Measurements from ENCODE around the gene MTHFR.

The MTHFR gene

DNA sequence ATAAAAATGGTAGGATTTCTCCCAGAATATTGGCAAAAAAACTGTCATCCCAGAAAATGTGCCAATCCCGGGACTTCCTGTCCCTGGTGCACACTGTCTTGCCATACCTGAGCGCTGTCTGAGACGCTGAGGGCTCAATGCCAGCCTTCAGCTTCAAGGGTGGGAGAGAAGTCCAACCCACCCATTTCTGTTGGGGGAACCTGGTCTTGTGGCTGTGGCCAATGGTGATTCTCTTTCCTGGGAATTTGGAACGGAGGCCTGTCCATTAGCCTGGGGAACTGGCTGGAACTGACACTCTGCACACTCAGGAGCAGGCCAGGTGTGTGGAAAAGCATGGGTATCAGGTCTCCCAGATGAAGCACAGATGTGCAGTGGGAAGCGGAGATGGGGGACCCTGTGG, 6.7 kb downstream of the MTHFR start:
- DNase-seq (ENCODE audit: low spot score): no peak
- no peak for FAIRE-seq

GRCh38 chr1:11797525-11798216, 8.1 kb downstream of the MTHFR start:
- DNase-seq (ENCODE audit: low spot score) (peak; percentile 98), FAIRE-seq (peak; percentile 97)

DNA sequence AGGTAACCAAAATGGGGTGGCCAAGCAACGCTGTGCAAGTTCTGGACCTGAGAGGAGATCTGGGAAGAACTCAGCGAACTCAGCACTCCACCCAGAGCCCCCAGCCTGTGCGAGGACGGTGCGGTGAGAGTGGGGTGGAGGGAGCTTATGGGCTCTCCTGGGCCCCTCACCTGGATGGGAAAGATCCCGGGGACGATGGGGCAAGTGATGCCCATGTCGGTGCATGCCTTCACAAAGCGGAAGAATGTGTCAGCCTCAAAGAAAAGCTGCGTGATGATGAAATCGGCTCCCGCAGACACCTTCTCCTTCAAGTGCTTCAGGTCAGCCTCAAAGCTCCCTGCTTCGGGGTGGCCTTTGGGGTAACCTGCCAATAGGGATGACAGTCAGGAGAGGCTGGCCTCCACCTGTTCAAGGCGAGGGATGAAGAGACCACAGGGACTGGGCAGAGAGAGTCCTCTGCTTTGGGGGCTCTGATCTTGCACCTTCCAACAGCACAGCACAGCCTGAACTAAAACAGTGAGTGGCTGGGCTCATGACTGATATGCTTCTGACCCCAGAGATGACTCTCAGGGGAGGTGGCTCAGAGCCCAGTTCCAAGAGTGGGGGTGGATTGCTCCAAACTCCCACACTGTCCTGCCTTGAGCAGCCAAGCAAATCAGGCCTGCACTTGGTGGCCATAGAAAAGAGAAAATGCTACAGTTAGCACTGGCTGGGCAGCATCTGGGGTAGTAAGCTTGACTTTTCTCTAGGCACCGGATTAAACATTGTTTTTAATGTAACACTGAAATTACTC, 9.5 kb downstream of the MTHFR start:
- peak; percentile 92 for DNase-seq (ENCODE audit: low spot score)
- peak; percentile 97 for FAIRE-seq

GRCh38 chr1:11795238-11795890, 10.4 kb downstream of the MTHFR start:
- FAIRE-seq: no peak
- DNase-seq (ENCODE audit: low spot score): no peak

DNA sequence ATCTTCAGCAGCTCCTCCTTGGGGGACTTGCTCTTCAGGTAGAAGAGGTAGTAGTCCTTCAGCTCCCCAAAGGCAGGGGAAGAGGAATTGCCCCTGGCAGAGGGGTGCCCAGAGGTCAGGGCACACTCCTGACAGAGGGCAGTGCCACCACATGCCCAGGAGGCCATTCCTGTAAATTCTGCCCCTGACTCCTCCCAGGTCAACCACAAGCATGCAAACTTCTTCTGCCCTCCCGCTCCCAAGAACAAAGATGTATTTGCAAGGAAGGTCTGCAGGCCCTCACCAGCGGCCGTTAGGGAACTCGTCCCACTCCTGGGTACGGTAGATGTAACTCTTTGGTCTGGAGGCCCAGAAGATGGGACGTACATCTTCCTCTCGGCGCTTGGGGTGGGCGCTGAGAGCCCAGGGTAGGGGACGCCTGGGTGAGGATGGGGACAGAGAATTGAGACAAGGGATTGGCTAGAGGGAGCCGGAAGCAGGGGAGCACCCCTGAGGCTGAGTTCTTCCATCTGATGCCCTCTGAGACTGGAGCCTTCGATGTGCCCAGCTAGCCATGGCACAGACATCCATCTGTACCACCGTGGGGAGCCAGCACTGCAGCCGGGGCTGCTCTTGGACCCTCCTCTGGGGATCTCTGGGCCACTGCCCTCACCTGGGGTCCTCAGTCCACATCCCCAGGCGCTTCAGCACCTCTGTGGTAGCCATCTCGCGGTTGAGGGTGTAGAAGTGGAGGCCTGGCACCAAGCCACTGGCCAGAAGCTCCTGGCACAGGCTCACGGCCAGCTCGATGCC, 11.1 kb downstream of the MTHFR start:
- FAIRE-seq (no peak), DNase-seq (ENCODE audit: low spot score) (no peak)

- DNase-seq (ENCODE audit: low spot score) (no peak), FAIRE-seq (no peak)
Observed at GRCh38 chr1:11793819-11794218, 11.9 kb downstream of the MTHFR start.

DNA sequence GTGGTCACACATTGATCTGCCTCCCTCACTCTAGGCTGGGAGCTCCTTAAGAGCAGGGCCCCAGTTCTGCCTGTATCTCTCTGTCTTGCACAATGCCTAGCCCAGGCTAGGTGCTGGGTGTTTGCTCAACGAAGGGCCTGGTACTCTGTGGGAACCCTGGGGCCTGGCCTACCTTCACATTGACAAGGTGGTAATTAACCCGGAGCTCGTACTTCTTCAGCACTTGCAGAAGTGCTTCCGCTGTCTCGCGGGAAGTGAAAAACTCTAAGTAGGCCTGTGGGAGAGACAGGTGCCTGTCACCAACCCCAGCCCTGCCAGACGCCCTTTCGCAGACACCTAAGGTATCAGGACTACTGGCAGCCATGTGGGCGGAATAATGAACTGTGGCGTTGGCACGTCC, 13.7 kb downstream of the MTHFR start:
- no peak for DNase-seq (ENCODE audit: low spot score)
- no peak for FAIRE-seq

DNA sequence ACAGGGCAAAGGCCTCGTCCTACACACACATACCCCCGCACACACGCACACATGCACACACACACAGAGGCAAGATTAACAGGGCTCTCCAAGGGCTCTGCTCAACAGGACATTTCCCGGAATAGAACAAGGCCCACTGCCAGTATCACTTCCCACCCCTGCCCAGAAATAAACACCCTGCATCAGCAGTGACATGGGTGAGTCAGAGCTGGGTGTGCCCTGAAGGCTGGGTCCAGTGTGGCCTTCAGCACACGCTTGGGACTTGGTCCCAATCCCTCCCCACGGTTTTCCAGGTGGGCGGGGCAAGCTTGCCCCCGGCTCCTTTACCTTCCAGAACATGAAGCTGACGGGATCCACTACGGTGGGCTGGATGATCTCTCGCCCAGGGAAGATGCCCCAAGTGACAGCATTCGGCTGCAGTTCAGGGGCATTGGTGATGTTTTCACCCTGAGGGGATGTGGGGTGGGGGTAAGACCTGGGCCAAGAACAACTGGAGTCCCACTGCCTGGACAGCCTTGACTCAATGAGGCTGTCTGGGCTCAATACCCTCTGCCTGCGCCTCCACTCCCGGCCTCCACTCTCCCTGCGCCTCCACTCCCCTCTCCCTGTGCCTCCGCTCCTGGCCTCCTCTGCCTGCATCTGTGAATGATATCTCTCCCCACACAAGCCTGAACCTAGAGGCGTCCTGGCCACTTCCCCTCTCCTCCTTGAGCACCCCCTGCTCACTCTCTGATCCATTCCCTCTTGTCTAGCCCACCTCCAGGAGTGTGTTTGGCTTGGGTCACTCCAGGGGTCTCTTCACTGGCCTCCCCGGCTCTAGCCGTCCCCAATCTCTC, 14.7 kb downstream of the MTHFR start:
- FAIRE-seq: no peak
- no peak for DNase-seq (ENCODE audit: low spot score)

GRCh38 chr1:11790101-11790879, 15.5 kb downstream of the MTHFR start:
- no peak for DNase-seq (ENCODE audit: low spot score)
- no peak for FAIRE-seq

DNA sequence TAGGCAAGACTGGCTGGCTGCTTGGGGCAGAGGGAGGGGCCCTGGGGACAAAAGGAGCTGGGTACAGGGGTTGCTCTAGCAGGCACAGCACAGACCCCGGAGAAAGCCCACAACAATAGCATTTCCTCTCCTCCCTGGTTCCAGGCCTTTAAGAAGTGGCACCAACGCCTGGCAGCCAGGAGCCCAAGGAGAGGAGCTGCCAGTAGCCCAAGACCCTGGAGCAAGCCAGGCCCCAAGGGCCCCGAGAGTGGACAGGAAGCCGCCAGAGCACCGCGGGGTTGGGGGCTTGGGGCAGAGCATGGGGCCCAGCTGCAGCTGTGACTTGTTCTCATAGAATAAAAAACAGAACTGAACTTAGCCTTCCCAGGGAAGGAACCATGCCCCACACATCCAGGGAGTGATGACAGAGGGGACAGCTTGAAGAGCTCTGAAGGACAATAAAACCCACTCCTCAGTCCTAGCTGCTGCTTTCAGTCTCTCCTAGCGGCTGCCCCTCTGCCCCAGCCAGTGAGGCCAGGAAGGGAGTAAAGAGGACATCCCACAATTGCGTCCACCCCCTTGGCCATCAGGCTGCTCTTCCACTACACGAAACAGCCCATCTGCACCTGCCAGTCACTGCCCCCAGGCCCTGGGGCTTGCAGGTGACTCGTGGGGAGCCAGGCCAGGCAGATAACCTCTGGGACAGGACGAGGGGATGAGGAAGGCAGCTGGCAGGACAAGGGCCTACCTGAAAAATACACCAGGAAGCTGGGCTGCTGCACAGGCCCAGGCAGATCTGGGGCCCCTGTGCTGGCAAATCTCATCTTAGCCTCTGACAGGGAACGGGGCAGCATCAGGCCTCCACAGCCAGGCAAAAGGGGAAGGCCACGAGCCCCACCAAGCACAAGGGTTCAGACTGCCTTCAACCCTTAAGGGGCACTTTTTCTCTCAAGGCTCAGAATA, 16.4 kb downstream of the MTHFR start:
- DNase-seq (ENCODE audit: low spot score) (no peak), FAIRE-seq (no peak)

DNA sequence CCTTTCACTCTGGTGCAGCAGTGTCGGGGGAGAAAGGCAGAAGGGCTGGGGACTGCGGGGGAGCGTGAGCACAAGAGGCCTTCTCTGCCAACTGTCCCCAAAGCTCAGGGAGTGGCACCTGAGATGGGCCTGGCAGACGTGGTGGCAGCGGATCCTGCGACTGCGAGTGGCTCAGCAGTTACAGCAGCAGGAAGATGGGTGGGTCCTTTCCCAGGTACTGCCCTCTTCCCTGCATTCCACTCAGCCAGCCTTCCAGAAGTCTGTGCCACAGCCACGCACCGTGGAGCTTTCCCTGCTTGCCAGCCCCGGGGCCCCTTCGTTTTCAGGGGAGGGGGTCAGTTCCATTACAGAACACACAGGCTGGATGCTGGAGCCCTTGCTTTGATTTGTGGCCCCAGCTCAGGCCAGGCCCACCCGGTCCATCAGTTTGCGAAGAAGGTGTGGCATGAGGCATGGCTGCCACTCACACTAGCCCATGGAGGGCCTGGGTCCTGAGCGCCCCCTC, 17.2 kb downstream of the MTHFR start:
- no peak for FAIRE-seq
- DNase-seq (ENCODE audit: low spot score): no peak

DNA sequence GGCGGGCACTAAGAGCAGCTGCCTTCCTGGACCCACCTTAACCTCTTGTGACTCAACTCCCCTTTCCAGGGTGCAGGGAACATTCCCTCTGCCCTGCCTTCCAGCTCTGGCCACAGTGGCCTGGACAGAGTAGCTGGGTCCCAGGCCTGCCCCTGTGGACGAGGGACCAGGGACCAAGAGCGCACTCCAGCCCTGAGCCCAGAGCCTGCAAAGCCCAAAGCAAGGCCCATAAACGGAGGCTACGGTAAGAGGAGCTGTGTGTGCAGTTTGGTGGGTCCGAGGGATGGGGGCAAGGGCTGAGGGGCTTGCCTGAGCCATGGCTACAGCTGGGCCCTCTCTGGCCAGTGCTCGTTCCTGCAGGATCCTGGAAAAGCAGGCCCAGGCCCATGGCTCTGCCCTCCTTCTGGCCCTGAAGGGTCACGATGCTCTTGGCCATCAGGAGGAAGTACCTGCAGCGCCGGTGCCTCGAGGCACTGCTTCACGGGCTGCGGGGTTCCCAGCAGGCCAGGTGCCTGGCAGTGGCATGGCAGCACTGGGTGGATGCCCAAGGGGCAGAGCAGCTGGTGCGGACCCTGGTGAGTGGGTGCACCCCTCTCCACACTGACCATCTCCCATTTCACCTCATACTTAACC, 17.8 kb downstream of the MTHFR start:
- DNase-seq (ENCODE audit: low spot score) (no peak), FAIRE-seq (no peak)

DNA sequence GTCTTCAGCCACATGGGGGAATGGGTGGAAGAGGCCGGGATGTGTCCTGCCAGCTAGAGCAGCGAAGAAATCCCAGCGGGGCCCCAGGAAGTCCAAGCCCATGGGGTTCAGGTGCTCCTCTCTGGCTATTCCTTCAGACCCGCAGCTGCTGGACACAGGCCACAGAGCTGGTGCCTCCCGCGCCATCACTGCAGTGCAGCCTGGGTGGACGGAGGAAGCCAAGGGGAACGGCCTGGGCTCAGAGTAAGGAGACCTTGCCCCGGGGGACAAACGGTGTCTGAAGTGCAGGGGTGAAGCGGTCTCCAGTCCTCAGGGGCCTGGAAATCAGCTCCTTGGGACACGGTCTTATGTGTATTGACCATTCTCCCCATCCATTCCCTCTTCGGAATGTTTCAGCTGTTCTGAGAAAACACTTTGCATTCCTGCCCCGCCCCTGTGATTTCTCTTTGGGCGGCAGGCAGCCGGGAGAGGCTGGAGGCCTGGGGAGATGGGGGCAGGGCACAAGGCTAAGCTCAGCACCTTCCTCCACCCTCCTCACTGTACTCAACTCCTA, 18.4 kb downstream of the MTHFR start:
- FAIRE-seq (no peak), DNase-seq (ENCODE audit: low spot score) (no peak)

GRCh38 chr1:11786168-11786567, 19.6 kb downstream of the MTHFR start:
- no peak for FAIRE-seq
- no peak for DNase-seq (ENCODE audit: low spot score)

GRCh38 chr1:11784993-11785769, 20.6 kb downstream of the MTHFR start:
- FAIRE-seq: no peak
- peak; percentile 56 for DNase-seq (ENCODE audit: low spot score)

- DNase-seq (ENCODE audit: low spot score) (no peak), FAIRE-seq (no peak)
Observed at GRCh38 chr1:11784256-11784992, 21.3 kb downstream of the MTHFR start.

All from RCC 7860 (cell line).